Lower lobe of right lung (tissue), 2 donors: ENCODE results near the gene RFNG. TPM values are rescaled to one million over a fixed set of nuclear protein-coding genes. Genes with fewer than 3 reads are reported as not detected.

Experiments
- ATAC-seq, 2 donors: fragments of 200-7000 bp; cut with Tn5 transposase; one replicate each; pipeline ENCODE4 v1.9.1; 2020 to 2022; ENCODE audit warnings: mild to moderate bottlenecking in 2 of 2, moderate library complexity in 2 of 2
- DNase-seq: peaks from one replicate; pipeline ENCODE4 v3.0.0-alpha.2; 2020
- H3K27ac ChIP-seq: fragments of 200-600 bp; one replicate; pipeline ENCODE4 v1.8.0; 2022
- H3K27me3 ChIP-seq: fragments of 200-600 bp; one replicate; pipeline ENCODE4 v1.8.0; 2022; ENCODE audit warnings: low read depth
- H3K36me3 ChIP-seq: fragments of 200-600 bp; one replicate; pipeline ENCODE4 v1.8.0; 2022; ENCODE audit warnings: mild to moderate bottlenecking
- H3K4me1 ChIP-seq: fragments of 200-600 bp; one replicate; pipeline ENCODE4 v1.8.0; 2022
- H3K4me3 ChIP-seq: fragments of 200-600 bp; one replicate; pipeline ENCODE4 v1.8.0; 2022; ENCODE audit warnings: mild to moderate bottlenecking
- H3K9me3 ChIP-seq: fragments of 200-600 bp; one replicate; pipeline ENCODE4 v1.8.0; 2022
- CTCF ChIP-seq: fragments of 200-600 bp; IDR thresholded peaks from one replicate; pipeline ENCODE4 v1.8.0; 2022; ENCODE audit warnings: antibody characterized with exemption, mild to moderate bottlenecking
- intact Hi-C: fragments of 100-400 bp; cut with DNase I; formaldehyde crosslinking; loops from one replicate; pipeline ENCODE4 v1.11.0; 2022
- total RNA-seq: library from RNA; stranded (reverse); fragmentation: NEBNext Ultra II Directional; extraction: Animal tissue kit (Norgen Biotek cat#: 25700); gene quantifications from one replicate; pipeline ENCODE4 v1.2.1, GENCODE V29; 2021
- donor health status: DM: no; HTN: yes; CAD: no; lungs with severe emphysema.

Gene RFNG
- total RNA-seq, 1 donor from 2014 or later = 35.1 TPM

GRCh38 chr17:82052638-82053059 is 1.0 kb upstream of the RFNG start:
- H3K27ac ChIP-seq = peak overlapping the region; percentile 74
- peaks cover 66% of the 10 kb centered on the region for H3K36me3 ChIP-seq
- DNase-seq (no peak), ATAC-seq (no peak)
- no peak for TF ChIP-seq CTCF
- peak overlapping the region; percentile 86 for H3K4me3 ChIP-seq
- intact Hi-C loops = no loop called here
- H3K9me3 ChIP-seq = no peaks in the 10 kb centered on the region
- no peaks in the 10 kb centered on the region for H3K27me3 ChIP-seq
- peaks cover 37% of the 10 kb centered on the region for H3K4me1 ChIP-seq

GRCh38 chr17:82050761-82051641 is 610 bp downstream of the RFNG start:
- no peaks in the 10 kb centered on the region for H3K9me3 ChIP-seq
- no peak for TF ChIP-seq CTCF
- peak overlapping the region; percentile 86 for H3K4me3 ChIP-seq
- intact Hi-C loops = no loop called here
- H3K4me1 ChIP-seq = peaks cover 37% of the 10 kb centered on the region
- H3K27ac ChIP-seq = peak overlapping the region; percentile 74
- peaks cover 58% of the 10 kb centered on the region for H3K36me3 ChIP-seq
- no peak for DNase-seq
- no peaks in the 10 kb centered on the region for H3K27me3 ChIP-seq
- ATAC-seq = peak in 1 of 2 donors; percentile 15

GRCh38 chr17:82050152-82050760 is 1.4 kb downstream of the RFNG start:
- peaks cover 37% of the 10 kb centered on the region for H3K4me1 ChIP-seq

GRCh38 chr17:82049521-82049971 is 2.1 kb downstream of the RFNG start:
- peaks cover 44% of the 10 kb centered on the region for H3K36me3 ChIP-seq
- no peak for ATAC-seq
- no peak overlapping the region for H3K4me3 ChIP-seq
- no peak overlapping the region for H3K27ac ChIP-seq
- no peak for TF ChIP-seq CTCF
- no peaks in the 10 kb centered on the region for H3K9me3 ChIP-seq
- no peaks in the 10 kb centered on the region for H3K27me3 ChIP-seq
- H3K4me1 ChIP-seq = peaks cover 37% of the 10 kb centered on the region
- no peak for DNase-seq
- intact Hi-C loops = no loop called here

More at GRCh38 chr17:82050152-82050760, 1.4 kb downstream of the RFNG start:
- no peak for DNase-seq
- H3K9me3 ChIP-seq = no peaks in the 10 kb centered on the region
- peak overlapping the region; percentile 74 for H3K27ac ChIP-seq
- ATAC-seq = no peak
- H3K27me3 ChIP-seq = no peaks in the 10 kb centered on the region
- H3K4me3 ChIP-seq = peak overlapping the region; percentile 86
- peaks cover 51% of the 10 kb centered on the region for H3K36me3 ChIP-seq
- no peak for TF ChIP-seq CTCF
- intact Hi-C loops = no loop called here

- H3K4me3 ChIP-seq = no peak overlapping the region
- intact Hi-C loops = no loop called here
- no peak for TF ChIP-seq CTCF
- H3K4me1 ChIP-seq = peaks cover 37% of the 10 kb centered on the region
- no peaks in the 10 kb centered on the region for H3K9me3 ChIP-seq
- no peak overlapping the region for H3K27ac ChIP-seq
- no peaks in the 10 kb centered on the region for H3K27me3 ChIP-seq
- DNase-seq (no peak), ATAC-seq (no peak)
- peaks cover 39% of the 10 kb centered on the region for H3K36me3 ChIP-seq
Measured at GRCh38 chr17:82049106-82049505, 2.5 kb downstream of the RFNG start.
